ENCODE results near the gene SPPL2A.
A peak's percentile ranks its signal among the peaks of the same experiment; 100 is the strongest.

GRCh38 chr15:50764461-50765194 lies 878 bp downstream of the SPPL2A start:
- TF ChIP-seq ZNF341 (tag by site-specific recombination; IDR thresholded peaks at IDR 0.05; ENCODE audit: low read depth) (no peak), ZBTB7A (tag by site-specific recombination; IDR thresholded peaks at IDR 0.05; ENCODE audit: low read depth) (no peak), ZNF544 (tag by site-specific recombination; IDR thresholded peaks at IDR 0.05) (no peak), CTCF (tag by site-specific recombination; IDR thresholded peaks at IDR 0.05) (no peak), ZNF24 (tag by site-specific recombination; IDR thresholded peaks at IDR 0.05) (no peak), ZNF274 (IDR thresholded peaks at IDR 0.05; ENCODE audit: low read length) (no peak), ZNF274 (tag by site-specific recombination; IDR thresholded peaks at IDR 0.05; ENCODE audit: borderline replicate concordance) (no peak), ZNF561 (tag by site-specific recombination; IDR thresholded peaks at IDR 0.05; ENCODE audit: borderline replicate concordance) (0 out of 2 replicates have a peak, but pooled peaks have one; percentile 19), GLIS2 (tag by site-specific recombination; IDR thresholded peaks at IDR 0.05) (no peak), ZBTB8A (tag by site-specific recombination; IDR thresholded peaks at IDR 0.05) (no peak), ZNF18 (tag by site-specific recombination; IDR thresholded peaks at IDR 0.05) (no peak), ZNF140 (tag by site-specific recombination; IDR thresholded peaks at IDR 0.05) (no peak), ZSCAN5A (tag by site-specific recombination; IDR thresholded peaks at IDR 0.05) (no peak)
- TF ChIP-seq, protein P1, sequence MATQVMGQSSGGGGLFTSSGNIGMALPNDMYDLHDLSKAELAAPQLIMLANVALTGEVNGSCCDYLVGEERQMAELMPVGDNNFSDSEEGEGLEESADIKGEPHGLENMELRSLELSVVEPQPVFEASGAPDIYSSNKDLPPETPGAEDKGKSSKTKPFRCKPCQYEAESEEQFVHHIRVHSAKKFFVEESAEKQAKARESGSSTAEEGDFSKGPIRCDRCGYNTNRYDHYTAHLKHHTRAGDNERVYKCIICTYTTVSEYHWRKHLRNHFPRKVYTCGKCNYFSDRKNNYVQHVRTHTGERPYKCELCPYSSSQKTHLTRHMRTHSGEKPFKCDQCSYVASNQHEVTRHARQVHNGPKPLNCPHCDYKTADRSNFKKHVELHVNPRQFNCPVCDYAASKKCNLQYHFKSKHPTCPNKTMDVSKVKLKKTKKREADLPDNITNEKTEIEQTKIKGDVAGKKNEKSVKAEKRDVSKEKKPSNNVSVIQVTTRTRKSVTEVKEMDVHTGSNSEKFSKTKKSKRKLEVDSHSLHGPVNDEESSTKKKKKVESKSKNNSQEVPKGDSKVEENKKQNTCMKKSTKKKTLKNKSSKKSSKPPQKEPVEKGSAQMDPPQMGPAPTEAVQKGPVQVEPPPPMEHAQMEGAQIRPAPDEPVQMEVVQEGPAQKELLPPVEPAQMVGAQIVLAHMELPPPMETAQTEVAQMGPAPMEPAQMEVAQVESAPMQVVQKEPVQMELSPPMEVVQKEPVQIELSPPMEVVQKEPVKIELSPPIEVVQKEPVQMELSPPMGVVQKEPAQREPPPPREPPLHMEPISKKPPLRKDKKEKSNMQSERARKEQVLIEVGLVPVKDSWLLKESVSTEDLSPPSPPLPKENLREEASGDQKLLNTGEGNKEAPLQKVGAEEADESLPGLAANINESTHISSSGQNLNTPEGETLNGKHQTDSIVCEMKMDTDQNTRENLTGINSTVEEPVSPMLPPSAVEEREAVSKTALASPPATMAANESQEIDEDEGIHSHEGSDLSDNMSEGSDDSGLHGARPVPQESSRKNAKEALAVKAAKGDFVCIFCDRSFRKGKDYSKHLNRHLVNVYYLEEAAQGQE (tag by site-specific recombination; IDR thresholded peaks at IDR 0.05): no peak
- TF ChIP-seq, protein P2, sequence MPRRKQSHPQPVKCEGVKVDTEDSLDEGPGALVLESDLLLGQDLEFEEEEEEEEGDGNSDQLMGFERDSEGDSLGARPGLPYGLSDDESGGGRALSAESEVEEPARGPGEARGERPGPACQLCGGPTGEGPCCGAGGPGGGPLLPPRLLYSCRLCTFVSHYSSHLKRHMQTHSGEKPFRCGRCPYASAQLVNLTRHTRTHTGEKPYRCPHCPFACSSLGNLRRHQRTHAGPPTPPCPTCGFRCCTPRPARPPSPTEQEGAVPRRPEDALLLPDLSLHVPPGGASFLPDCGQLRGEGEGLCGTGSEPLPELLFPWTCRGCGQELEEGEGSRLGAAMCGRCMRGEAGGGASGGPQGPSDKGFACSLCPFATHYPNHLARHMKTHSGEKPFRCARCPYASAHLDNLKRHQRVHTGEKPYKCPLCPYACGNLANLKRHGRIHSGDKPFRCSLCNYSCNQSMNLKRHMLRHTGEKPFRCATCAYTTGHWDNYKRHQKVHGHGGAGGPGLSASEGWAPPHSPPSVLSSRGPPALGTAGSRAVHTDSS (tag by site-specific recombination; IDR thresholded peaks at IDR 0.05): no peak

Data from HEK293 (cell line).